Activated T-cell treated with anti-CD3 and anti-CD28 coated beads, Interleukin-2, amount 50 U/mL, for 72 hours (primary cell): Measurements from ENCODE around the gene NPFFR1. TPM values are rescaled to one million over a fixed set of nuclear protein-coding genes. Genes with fewer than 3 reads are reported as not detected.
"Not testable (repeated sequence)": the region's sequence is repeated elsewhere in the genome, so short reads cannot be mapped to it uniquely, and the experiment has no call there.

Experiments used
- ATAC-seq, 2 donors: fragments of 150-1000 bp; cut with Tn5 transposase; replicated peaks in 1 of 2; 2 replicates each; pipeline ENCODE4 v1.10.0; 2021; ENCODE audit warnings: moderate library complexity in 2 of 2, mild to moderate bottlenecking in 1 of 2
- DNase-seq, 2 donors: peaks; one replicate each; pipeline ENCODE4 v3.0.0; 2021 to 2022; ENCODE audit warnings: mixed read lengths in 1 of 2
- H3K27ac Mint-ChIP-seq: one replicate; pipeline ENCODE4 v1.8.0; 2022; ENCODE audit warnings: mild to moderate bottlenecking, moderate library complexity, mixed read lengths
- H3K27me3 Mint-ChIP-seq: one replicate; pipeline ENCODE4 v1.8.0; 2022; ENCODE audit warnings: low read depth, mixed read lengths
- H3K36me3 Mint-ChIP-seq, 2 donors: one replicate each; pipeline ENCODE4 v1.8.0; 2022; ENCODE audit warnings: mixed read lengths in 2 of 2, mild to moderate bottlenecking in 1 of 2; ENCODE audit not compliant: insufficient read depth in 2 of 2
- H3K4me1 Mint-ChIP-seq: one replicate; pipeline ENCODE4 v1.8.0; 2022; ENCODE audit warnings: low read depth, mixed read lengths
- H3K4me3 Mint-ChIP-seq, 2 donors: one replicate each; pipeline ENCODE4 v1.8.0; 2022; ENCODE audit warnings: mild to moderate bottlenecking in 2 of 2, mixed read lengths in 2 of 2, moderate library complexity in 2 of 2
- H3K9me3 Mint-ChIP-seq, 2 donors: one replicate each; pipeline ENCODE4 v1.8.0; 2022; ENCODE audit warnings: mixed read lengths in 2 of 2
- total RNA-seq, 2 donors: library from RNA; stranded (reverse); gene quantifications; one replicate each; pipeline ENCODE4 v1.2.3, GENCODE V29; 2022

NPFFR1 gene
- total RNA-seq, 2 donors from 2014 or later = 0.02 TPM; not detected in 1

- H3K4me1 Mint-ChIP-seq = peaks cover 46% of the 10 kb centered on the region
- H3K4me3 Mint-ChIP-seq = peak overlapping the region; percentile 86 to 95
- ATAC-seq = no peak
- peak overlapping the region; percentile 92 for H3K27ac Mint-ChIP-seq
- H3K36me3 Mint-ChIP-seq = peaks cover 2 to 5% of the 10 kb centered on the region in 2 donors
- no peaks in the 10 kb centered on the region for H3K27me3 Mint-ChIP-seq
- no peaks in the 10 kb centered on the region for H3K9me3 Mint-ChIP-seq
- no peak for DNase-seq
These were observed 49.9 kb downstream of the NPFFR1 start for GRCh38 chr10:70233939-70234300.

DNA sequence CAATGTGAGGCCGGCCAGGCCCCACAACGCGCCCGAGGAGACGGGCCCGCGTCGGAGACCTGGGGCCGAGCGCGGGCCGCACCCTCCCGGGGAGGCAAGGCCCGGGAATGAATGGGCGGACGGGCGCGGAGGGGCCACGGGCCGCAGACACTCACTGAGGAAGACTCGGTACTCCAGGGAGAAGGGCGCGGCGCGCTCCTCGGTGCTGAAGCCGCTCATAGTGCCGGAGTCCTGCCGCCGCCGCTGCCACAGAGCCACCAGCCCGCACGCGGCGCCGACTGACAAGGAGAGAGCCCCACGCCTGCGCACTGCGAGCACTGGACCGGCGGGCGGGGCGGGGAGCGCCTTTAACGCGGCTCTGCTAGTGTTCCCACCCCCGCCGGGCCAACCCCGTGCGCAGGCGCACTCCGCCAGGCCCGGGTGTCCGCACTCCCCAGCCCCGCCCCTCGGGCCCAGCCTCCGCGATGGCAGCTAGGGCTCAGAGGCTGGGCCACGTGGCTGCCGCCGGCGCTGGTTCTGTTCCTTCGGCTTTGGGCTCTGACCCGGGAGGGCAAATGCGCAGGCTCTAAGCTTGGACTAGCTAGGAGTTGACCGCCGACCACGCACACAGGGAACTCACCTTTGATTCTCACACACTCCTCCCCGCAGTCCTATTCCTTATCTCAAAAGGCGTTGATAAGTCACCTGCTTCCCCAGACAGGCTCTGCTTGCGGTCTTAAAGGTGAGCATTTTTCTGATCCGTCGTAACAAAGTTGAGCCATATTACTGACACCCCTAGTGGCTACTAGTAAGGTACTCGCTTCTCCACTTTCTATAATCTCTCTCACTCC, 50.5 kb downstream of the NPFFR1 start, which contains the start of gene PPA1:
Gene PPA1 (minus strand): TSS at position 321 of the 830 bp plus-strand sequence. CDS start 102 bp downstream, at position 219.
- Mint-ChIP-seq H3K9me3 (no peaks in the 10 kb centered on the region), H3K4me3 (peak within 1 kb of the TSS; percentile 86 to 95), H3K27me3 (no peaks in the 10 kb centered on the region), H3K36me3 (peaks cover 2 to 5% of the 10 kb centered on the region in 2 donors), H3K4me1 (peaks cover 52% of the 10 kb centered on the region), H3K27ac (peak within 1 kb of the TSS; percentile 92)
- peak; percentile 93 to 95 for ATAC-seq
- DNase-seq = peak; percentile 99 to 100

DNA sequence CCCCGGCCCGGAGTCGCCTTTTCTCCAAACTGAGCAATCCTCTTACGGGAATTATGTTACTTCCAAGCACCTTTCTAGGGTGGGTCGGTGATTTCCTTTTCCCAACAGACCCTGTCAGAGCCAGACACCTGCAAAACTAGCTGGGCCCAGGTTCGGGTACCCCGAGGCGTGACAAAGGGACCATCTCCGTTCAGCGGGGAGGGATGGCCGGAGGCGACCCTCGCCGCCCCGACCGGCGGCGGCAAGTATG, 51.0 kb downstream of the NPFFR1 start:
- no peak for ATAC-seq
- no peak for DNase-seq
- H3K27ac Mint-ChIP-seq = peak overlapping the region; percentile 52
- peak overlapping the region; percentile 86 to 95 for H3K4me3 Mint-ChIP-seq
- H3K27me3 Mint-ChIP-seq = no peaks in the 10 kb centered on the region
- no peaks in the 10 kb centered on the region for H3K9me3 Mint-ChIP-seq
- peaks cover 52% of the 10 kb centered on the region for H3K4me1 Mint-ChIP-seq
- peaks cover 2 to 5% of the 10 kb centered on the region in 2 donors for H3K36me3 Mint-ChIP-seq

- Mint-ChIP-seq H3K36me3 (peaks cover 2 to 5% of the 10 kb centered on the region in 2 donors), H3K9me3 (no peaks in the 10 kb centered on the region), H3K4me3 (peak overlapping the region; percentile 86 to 95), H3K4me1 (peaks cover 52% of the 10 kb centered on the region), H3K27ac (peak overlapping the region; percentile 52), H3K27me3 (no peaks in the 10 kb centered on the region)
- peak; percentile 20 to 29 for ATAC-seq
- DNase-seq = peak; percentile 40 to 53
These were observed 51.5 kb downstream of the NPFFR1 start for GRCh38 chr10:70232155-70232858.

- Mint-ChIP-seq H3K27ac (no peak overlapping the region), H3K9me3 (no peaks in the 10 kb centered on the region), H3K4me3 (peak overlapping the region in 1 of 2 donors; percentile 15), H3K36me3 (peaks cover 5 to 7% of the 10 kb centered on the region in 2 donors), H3K4me1 (peaks cover 62% of the 10 kb centered on the region), H3K27me3 (no peaks in the 10 kb centered on the region)
- no peak for DNase-seq
- ATAC-seq = no peak
These were observed 55.3 kb downstream of the NPFFR1 start for GRCh38 chr10:70228491-70228890.

- peaks cover 5 to 7% of the 10 kb centered on the region in 2 donors for H3K36me3 Mint-ChIP-seq
- H3K4me3 Mint-ChIP-seq = peak overlapping the region in 1 of 2 donors; percentile 14
- no peak for ATAC-seq
These were observed 56.1 kb downstream of the NPFFR1 start for GRCh38 chr10:70227548-70228320.

DNA sequence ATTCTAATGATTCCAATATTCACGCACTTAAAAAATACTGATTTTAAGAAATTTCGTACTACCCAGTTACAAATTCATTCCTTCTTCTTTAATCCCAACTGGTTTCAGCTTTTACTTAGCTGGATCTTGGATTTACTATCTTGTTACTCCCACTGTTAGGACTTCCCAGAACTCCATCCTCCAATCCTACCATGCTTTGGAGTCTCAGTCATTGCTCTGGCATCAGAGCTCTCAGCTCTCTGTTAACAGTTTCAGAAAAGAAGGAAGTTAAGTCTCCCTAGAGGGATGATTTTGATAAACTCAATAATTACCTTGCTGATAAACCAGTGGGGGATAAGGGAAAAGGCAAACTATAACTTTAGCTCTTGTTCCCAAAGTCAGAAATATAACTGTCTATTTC, 60.1 kb downstream of the NPFFR1 start:
- H3K27me3 Mint-ChIP-seq = no peaks in the 10 kb centered on the region
- no peaks in the 10 kb centered on the region for H3K9me3 Mint-ChIP-seq
- peaks cover 53% of the 10 kb centered on the region for H3K4me1 Mint-ChIP-seq
- H3K4me3 Mint-ChIP-seq = no peak overlapping the region
- peaks cover 6 to 10% of the 10 kb centered on the region in 2 donors for H3K36me3 Mint-ChIP-seq
- DNase-seq (no peak), ATAC-seq (no peak)
- no peak overlapping the region for H3K27ac Mint-ChIP-seq

More at GRCh38 chr10:70227548-70228320, 56.1 kb downstream of the NPFFR1 start:
- no peak for DNase-seq
- no peak overlapping the region for H3K27ac Mint-ChIP-seq
- peaks cover 69% of the 10 kb centered on the region for H3K4me1 Mint-ChIP-seq
- no peaks in the 10 kb centered on the region for H3K9me3 Mint-ChIP-seq
- H3K27me3 Mint-ChIP-seq = no peaks in the 10 kb centered on the region

DNA sequence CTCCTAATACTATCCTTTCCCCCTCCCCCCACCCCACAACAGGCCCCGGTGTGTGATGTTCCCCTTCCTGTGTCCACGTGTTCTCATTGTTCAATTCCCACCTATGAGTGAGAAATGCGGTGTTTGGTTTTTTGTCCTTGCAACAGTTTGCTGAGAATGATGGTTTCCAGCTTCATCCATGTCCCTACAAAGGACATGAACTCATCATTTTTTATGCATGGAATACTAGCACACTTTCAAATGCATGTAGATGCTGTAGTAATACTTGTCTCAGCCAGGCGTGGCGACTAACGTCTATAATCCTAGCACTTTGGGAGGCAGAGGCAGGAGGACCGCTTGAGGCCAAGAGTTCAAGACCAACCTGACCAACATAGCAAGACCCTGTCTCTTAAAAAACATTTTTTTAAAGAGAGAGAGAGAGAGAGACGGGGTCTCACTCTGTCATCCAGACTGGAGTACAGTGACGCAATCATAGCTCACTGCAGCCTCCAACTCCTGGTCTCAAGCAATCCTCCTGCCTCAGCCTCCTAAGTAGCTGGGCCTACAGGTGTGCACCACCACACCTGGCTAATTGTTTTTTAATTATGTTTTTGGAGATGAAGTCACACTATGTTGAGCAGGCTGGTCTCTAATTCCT, 60.9 kb downstream of the NPFFR1 start:
- Mint-ChIP-seq H3K36me3 (peaks cover 6 to 14% of the 10 kb centered on the region in 2 donors), H3K4me1 (peaks cover 54% of the 10 kb centered on the region)
- H3K27ac Mint-ChIP-seq, ATAC-seq, H3K27me3 Mint-ChIP-seq, H3K4me3 Mint-ChIP-seq, H3K9me3 Mint-ChIP-seq, DNase-seq: not testable (repeated sequence)

GRCh38 chr10:70222340-70222794, 61.4 kb downstream of the NPFFR1 start:
- DNase-seq = no peak

GRCh38 chr10:70221030-70221429, 62.8 kb downstream of the NPFFR1 start:
- peaks cover 46% of the 10 kb centered on the region for H3K4me1 Mint-ChIP-seq
- no peaks in the 10 kb centered on the region for H3K27me3 Mint-ChIP-seq
- peaks cover 6 to 14% of the 10 kb centered on the region in 2 donors for H3K36me3 Mint-ChIP-seq
- H3K4me3 Mint-ChIP-seq = peak overlapping the region; percentile 57 to 90
- peak overlapping the region; percentile 95 for H3K27ac Mint-ChIP-seq
- H3K9me3 Mint-ChIP-seq = no peaks in the 10 kb centered on the region
- no peak for DNase-seq
- no peak for ATAC-seq

More at GRCh38 chr10:70222340-70222794, 61.4 kb downstream of the NPFFR1 start:
- Mint-ChIP-seq H3K27me3 (no peaks in the 10 kb centered on the region), H3K27ac (no peak overlapping the region), H3K4me1 (peaks cover 54% of the 10 kb centered on the region), H3K36me3 (peaks cover 6 to 14% of the 10 kb centered on the region in 2 donors), H3K4me3 (no peak overlapping the region), H3K9me3 (no peaks in the 10 kb centered on the region)
- ATAC-seq = no peak

GRCh38 chr10:70212879-70213278, 70.9 kb downstream of the NPFFR1 start:
- no peaks in the 10 kb centered on the region for H3K27me3 Mint-ChIP-seq
- no peak overlapping the region for H3K4me3 Mint-ChIP-seq
- no peak for ATAC-seq
- H3K27ac Mint-ChIP-seq = peak overlapping the region; percentile 76
- peaks cover 5 to 30% of the 10 kb centered on the region in 2 donors for H3K36me3 Mint-ChIP-seq
- no peaks in the 10 kb centered on the region for H3K4me1 Mint-ChIP-seq
- no peak for DNase-seq
- no peaks in the 10 kb centered on the region for H3K9me3 Mint-ChIP-seq

- Mint-ChIP-seq H3K4me1 (no peaks in the 10 kb centered on the region), H3K27ac (peak overlapping the region; percentile 32), H3K9me3 (no peaks in the 10 kb centered on the region), H3K27me3 (no peaks in the 10 kb centered on the region), H3K4me3 (no peak overlapping the region), H3K36me3 (peaks cover 5 to 30% of the 10 kb centered on the region in 2 donors)
- DNase-seq = no peak
- ATAC-seq = no peak
These were observed 71.5 kb downstream of the NPFFR1 start for GRCh38 chr10:70212277-70212676.
